IPS-18c (cell line): ENCODE data around the gene YAP1.

Experiments
- H3K4me3 ChIP-seq: 2 replicates; pipeline ENCODE4 v1.7.0; 2013; ENCODE audit warnings: low read depth, mild to moderate bottlenecking, low read length, moderate library complexity; ENCODE audit not compliant: insufficient read depth
- H3K9me3 ChIP-seq: one replicate; pipeline ENCODE4 v1.6.1; 2013; ENCODE audit warnings: mild to moderate bottlenecking, low read length, moderate library complexity; ENCODE audit not compliant: control insufficient read depth, insufficient read depth

The YAP1 gene

GRCh38 chr11:102272047-102272824 is 162.0 kb downstream of the YAP1 start:
- no peak overlapping the region for H3K4me3 ChIP-seq
- no peaks in the 10 kb centered on the region for H3K9me3 ChIP-seq

- H3K4me3 ChIP-seq = no peak overlapping the region
- H3K9me3 ChIP-seq = no peaks in the 10 kb centered on the region
These were observed 164.4 kb downstream of the YAP1 start for GRCh38 chr11:102274628-102275027.

GRCh38 chr11:102276362-102276761 is 166.1 kb downstream of the YAP1 start:
- Histone ChIP-seq H3K9me3 (no peaks in the 10 kb centered on the region), H3K4me3 (no peak overlapping the region)

GRCh38 chr11:102276783-102277182 is 166.5 kb downstream of the YAP1 start:
- H3K4me3 ChIP-seq = no peak overlapping the region
- H3K9me3 ChIP-seq = no peaks in the 10 kb centered on the region

- no peaks in the 10 kb centered on the region for H3K9me3 ChIP-seq
- no peak overlapping the region for H3K4me3 ChIP-seq
These were observed 169.5 kb downstream of the YAP1 start for GRCh38 chr11:102279641-102280170.

- Histone ChIP-seq H3K9me3 (no peaks in the 10 kb centered on the region), H3K4me3 (0 out of 2 replicates have a peak overlapping the region, but pooled peaks have one; percentile 21)
These were observed 170.1 kb downstream of the YAP1 start for GRCh38 chr11:102280245-102280833.
